HG02981 (cell line): ENCODE data around the gene CCRL2.
"Not testable (repeated sequence)": the region's sequence is repeated elsewhere in the genome, so short reads cannot be mapped to it uniquely, and the experiment has no call there.

Experiments used
- ATAC-seq: cut with Tn5 transposase; IDR thresholded peaks from one replicate; pipeline ENCODE4 v1.9.1; 2021; ENCODE audit warnings: mild to moderate bottlenecking, moderate library complexity; ENCODE audit not compliant: unreplicated experiment

CCRL2 gene

DNA sequence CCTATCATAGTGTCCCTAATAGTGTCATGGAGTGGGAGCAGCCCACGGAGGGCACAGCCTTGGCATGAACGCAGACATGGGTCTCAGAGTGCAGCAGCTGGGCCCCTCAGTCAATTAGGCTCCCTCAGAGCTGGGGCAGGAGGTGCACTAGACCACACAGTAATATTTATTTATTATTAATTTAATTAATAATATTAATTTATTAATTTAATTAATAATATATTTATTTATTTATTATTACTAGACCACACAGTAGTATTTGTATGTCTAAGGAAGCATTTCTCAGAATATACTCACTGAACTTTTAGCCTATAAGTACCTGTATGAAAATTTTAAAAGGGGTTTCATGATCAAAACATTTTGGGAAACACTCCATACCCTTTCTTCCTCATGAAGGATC lies 5.5 kb upstream of the CCRL2 start:
- no peak for ATAC-seq

DNA sequence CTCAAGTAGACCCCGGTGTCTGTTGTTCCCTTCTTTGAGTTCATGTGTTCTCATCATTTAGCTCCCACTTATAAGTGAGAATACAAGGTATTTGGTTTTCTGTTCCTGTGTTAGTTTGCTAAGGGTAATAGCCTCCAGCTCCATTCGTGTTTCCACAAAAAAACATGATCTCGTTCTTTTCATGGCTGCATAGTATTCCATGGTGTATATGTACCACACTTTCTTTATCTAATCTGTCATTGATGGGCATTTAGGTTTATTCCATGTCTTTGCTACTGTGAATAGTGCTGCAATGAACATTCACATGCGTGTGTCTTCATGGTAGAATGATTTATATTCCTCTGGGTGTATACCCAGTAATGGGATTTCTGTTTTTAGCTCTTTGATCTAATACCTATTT lies 4.2 kb upstream of the CCRL2 start:
- ATAC-seq, result not testable (repeated sequence)

DNA sequence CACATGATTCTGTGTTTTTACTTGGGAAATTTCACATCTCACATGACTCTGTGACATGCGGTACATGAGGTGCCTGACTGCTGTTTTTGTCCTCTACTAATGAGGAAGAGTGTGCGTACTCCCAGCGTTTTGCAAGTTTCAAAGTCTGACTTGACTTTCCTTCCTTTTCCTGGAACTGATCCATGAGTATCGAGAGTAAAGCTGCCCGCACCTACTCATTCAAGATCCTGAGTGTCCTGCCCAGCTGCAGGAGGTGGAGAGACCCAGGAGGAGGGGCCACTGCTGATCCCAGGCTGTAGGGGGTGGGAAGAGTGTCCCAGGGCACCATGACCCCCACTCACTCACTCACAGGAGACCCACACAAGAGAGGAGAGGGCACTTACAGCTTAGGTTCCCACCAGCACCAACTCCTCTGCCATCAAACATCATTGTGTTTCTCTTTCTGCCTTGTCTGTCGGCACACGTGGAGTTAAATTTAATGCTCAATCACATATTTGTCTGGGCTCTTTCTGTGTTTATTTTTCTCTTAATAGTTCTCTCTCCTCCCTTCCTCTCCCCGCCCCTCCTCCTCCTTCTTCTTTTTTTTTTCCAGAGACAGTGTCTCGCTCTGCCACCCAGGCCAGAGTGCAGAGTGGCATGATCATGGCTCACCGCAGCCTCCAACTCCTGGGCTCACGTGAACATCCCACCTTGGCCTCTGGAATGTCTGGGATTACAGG lies 1.6 kb upstream of the CCRL2 start:
- no peak for ATAC-seq

DNA sequence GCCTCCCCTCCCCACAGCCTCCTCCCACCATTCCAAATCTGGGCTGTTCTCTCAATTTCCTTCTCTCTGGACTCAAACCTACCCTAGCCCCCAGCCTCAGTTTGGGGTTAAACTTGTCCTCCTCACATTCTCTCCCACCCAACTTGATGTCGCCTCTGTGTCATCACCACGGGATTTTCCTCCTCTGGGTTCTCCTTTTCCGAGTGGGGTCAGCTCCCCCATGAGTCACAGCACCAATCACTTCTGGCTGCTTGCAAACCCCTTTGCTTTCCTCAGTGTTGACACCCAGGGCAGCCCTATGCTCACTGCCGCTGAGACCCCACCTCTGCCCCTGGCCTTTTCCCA lies 644 bp upstream of the CCRL2 start:
- no peak for ATAC-seq

DNA sequence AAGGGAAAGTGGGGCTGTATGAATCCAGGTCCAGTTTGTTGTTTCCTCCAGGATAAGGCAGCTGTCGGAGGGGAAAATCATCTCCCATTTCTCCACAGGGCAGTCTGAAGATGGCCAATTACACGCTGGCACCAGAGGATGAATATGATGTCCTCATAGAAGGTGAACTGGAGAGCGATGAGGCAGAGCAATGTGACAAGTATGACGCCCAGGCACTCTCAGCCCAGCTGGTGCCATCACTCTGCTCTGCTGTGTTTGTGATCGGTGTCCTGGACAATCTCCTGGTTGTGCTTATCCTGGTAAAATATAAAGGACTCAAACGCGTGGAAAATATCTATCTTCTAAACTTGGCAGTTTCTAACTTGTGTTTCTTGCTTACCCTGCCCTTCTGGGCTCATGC lies 911 bp downstream of the CCRL2 start:
- no peak for ATAC-seq

DNA sequence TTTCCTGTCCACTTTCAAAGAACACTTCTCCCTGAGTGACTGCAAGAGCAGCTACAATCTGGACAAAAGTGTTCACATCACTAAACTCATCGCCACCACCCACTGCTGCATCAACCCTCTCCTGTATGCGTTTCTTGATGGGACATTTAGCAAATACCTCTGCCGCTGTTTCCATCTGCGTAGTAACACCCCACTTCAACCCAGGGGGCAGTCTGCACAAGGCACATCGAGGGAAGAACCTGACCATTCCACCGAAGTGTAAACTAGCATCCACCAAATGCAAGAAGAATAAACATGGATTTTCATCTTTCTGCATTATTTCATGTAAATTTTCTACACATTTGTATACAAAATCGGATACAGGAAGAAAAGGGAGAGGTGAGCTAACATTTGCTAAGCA lies 1.8 kb downstream of the CCRL2 start:
- no peak for ATAC-seq

- no peak for ATAC-seq
These were observed 2.9 kb downstream of the CCRL2 start for GRCh38 chr3:46409739-46410489.

DNA sequence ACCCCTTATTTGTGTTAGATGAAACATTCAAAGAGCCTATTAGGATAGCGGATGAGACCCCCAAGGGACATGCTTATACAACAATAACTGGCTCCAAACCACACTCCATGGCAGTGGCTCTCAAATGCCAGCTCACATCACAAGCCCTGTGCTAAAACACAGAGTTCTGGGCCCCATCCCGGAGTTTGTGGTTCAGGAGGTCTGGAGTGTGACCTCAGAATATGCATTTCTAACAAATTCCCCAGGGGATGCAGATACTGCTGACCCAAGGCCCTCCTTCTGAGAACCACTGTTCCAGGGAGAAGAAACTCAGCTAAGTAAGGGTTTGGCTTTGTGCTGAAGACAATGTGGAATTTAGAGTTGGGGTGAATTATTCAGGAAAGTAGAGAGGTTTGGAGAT lies 3.6 kb downstream of the CCRL2 start:
- no peak for ATAC-seq

- no peak for ATAC-seq
These were observed 4.2 kb downstream of the CCRL2 start for GRCh38 chr3:46411271-46411670.

GRCh38 chr3:46412786-46413298 lies 5.8 kb downstream of the CCRL2 start:
- no peak for ATAC-seq

GRCh38 chr3:46413951-46414350 lies 6.9 kb downstream of the CCRL2 start:
- no peak for ATAC-seq

DNA sequence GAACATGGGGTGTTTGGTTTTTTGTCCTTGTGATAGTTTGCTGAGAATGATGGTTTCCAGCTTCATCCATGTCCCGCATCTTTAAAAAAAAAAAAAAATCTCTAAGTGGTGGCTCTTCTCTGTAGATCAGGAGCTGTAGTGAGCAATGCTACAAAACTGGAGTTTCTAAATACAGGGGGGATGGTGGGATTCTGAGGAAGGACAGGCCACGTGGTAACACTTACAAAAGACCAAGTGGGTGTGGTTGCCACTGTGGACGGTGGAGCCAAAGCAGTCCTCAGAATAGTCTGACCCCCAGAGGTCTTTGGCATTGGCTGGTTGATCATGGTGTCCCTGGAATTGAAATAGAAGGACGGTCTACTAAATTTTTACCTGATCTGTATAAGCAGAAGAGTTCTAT lies 7.7 kb downstream of the CCRL2 start:
- no peak for ATAC-seq

GRCh38 chr3:46416125-46416810 lies 9.2 kb downstream of the CCRL2 start:
- ATAC-seq, result no peak

DNA sequence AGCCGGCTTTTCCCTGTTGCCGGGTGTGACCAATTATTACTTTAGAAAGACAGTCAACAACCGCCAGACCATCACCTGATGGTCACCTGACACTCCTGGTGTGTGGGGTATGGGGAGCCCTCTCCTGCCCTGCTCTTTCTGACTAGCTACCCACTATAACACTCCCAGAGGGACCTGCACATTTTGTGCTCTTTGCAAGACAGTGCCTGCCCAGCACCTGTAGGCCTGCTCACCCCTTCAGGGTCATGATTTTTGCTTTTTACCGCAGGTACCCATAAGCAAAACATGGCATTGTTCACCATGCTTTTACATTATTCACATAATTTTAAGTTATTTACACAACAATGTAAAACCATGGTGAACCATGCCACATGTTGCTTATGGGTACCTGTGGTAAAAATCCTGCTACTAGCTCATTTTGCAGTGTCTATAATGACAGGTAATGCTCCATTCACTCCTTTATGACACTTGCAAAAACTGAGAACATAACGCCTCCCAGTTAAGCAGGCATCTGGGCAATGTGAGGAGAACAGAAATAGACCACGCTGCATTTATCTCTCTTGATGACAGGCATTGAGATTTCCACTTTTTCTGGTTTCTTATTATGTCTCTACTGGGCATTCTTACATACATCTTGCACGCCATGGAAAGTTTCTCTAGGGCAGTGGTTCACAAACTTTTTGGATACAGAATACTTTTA lies 9.9 kb downstream of the CCRL2 start:
- no peak for ATAC-seq

DNA sequence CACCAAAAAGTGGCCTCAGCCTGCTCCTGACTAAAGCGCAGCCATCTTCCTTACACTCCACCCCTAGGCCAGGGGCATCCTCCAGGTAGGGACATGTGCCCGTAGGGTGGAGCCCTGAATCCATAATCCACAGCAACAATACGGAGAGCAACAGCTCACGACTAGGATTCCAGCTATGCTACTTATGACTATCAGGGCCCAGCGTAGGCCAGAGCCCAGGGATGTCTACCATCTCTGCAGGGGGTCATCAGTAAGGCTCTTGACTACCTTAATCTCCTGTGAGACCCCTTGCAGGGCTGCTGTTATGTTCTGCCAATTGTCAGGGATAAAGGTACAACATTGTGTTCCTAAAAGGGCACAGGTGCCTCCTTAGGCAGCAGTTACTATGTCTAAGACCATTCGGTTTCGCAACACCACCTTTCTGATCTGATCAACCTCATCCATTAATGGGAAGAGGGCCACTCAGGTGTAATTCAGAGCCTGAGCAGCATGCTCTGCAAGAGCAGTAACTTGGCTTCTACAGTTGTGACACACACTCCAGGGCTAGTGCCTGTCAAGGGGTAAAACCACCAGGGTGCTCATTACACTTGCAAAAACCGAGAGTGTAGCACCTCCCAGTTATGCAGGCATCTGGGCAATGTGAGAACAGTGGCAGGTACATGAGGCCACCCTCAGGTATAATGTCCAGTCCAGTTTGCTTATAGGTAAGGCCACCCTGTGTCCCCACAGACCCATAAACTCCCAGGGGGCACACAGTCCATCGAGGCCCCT lies 11.0 kb downstream of the CCRL2 start:
- no peak for ATAC-seq

GRCh38 chr3:46419816-46420215 lies 12.8 kb downstream of the CCRL2 start:
- no peak for ATAC-seq

DNA sequence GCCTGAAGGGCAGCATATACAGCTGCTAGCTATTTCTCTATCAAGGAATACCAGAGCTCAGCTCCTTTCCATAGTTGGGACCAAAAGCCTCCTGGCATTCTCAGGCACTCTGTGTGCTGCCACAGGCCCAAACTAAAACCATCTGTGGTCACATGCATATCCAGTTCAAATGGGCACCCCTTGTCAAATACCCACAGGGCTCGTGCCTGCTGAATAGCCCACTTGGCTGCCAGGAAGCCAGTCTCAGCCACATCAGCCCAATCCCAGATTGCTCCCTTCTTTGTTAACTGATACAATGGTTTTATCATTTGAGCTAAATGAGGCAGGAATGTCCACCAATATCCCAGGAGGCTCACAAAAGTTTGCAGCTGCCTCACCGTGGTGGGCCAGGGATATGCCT lies 13.9 kb downstream of the CCRL2 start:
- no peak for ATAC-seq

DNA sequence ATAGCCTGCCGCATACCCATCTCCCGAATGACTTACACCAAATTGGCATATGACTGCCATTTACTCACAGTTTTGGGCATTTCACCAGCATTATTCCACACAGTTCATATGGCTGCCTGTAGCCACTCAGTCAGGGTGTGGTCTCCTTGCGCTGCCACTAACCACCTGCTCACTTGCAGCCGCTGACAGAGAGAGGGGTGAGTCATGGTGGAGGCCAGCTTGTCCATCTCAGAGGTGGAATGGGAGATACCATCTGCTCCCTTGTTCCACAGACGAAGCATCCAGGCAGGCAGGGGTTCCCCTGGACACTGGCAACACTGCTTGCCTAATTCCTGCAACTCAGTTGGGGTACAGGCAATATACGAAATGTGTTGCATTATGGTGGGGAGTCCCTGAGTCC lies 15.6 kb downstream of the CCRL2 start:
- ATAC-seq, result no peak

DNA sequence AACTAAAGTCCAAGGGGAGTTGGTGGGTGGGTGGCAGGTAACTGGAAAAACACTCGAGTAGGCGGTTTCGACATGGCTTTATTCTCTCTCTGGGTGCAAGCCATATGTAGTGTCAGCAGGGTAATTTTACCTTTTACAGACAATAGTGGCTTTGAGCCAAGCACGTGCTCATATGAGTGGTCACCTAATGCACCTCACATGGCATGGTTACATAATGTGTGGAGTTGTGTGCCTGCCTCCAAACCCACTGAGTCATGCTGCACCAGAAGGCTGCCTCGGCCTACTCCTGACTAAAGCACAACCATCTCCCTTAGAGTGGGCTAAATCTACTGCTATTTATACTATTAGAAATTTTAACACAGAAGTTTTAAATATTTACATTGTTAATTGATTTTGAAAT lies 16.5 kb downstream of the CCRL2 start:
- no peak for ATAC-seq

DNA sequence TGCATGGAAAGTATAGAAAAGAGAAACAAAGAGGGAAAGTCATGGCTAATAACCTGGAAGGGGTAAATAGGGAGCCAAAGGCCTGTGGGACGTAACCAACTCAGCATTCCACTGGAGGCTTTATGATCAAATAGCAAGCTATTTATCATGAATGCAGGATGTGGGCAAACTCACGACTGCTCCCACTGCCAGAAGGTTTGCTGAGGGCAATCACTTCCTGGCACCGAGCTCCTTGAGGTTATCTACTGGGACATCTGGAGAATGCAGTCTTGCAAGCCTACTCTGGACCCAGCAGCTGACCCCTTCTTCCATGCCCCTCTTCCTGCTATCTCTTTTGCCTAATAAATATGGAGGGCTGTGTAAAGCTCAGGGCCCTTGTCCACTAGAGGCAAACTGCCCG lies 19.4 kb downstream of the CCRL2 start:
- ATAC-seq, result not testable (repeated sequence)

- not testable (repeated sequence) for ATAC-seq
These were observed 20.3 kb downstream of the CCRL2 start for GRCh38 chr3:46427404-46427803.
